HEK293 (cell line): ENCODE data around the gene OR2L13.

Experiments
- CTCF ChIA-PET: fragments of 350-600 bp; formaldehyde crosslinking; extraction: SDS; loops from one replicate; lab custom pipeline; 2021; ENCODE audit warnings: antibody characterized with exemption; lab: Yijun Ruan, JAX
- POLR2A ChIA-PET: fragments of 300-600 bp; formaldehyde crosslinking; extraction: SDS; loops from one replicate; lab custom pipeline; 2020; ENCODE audit warnings: antibody characterized with exemption, inconsistent platforms; lab: Yijun Ruan, JAX
- H3K27ac ChIP-seq: fragments of 200-500 bp; sonication (Bioruptor generic); 2 replicates; pipeline ENCODE4 v1.5.1; 2014; ENCODE audit warnings: low read depth, low read length, control low read depth, inconsistent platforms; ENCODE audit errors: extremely low read depth
- H3K36me3 ChIP-seq, 2 experiments: fragments of 200-500 bp in 1 of 2; sonication (Bioruptor generic) in 1 of 2; 1 replicate in 1 of 2; 2 replicates in 1 of 2; pipeline ENCODE4 v1.5.1; 2014 to 2017; ENCODE audit warnings: inconsistent platforms in 2 of 2, low read length in 2 of 2; ENCODE audit not compliant: control insufficient read depth in 2 of 2, insufficient read depth in 1 of 2
- H3K4me1 ChIP-seq: fragments of 200-500 bp; sonication (Bioruptor generic); 2 replicates; pipeline ENCODE4 v1.5.1; 2014; ENCODE audit warnings: mild to moderate bottlenecking, low read length, inconsistent platforms; ENCODE audit not compliant: control insufficient read depth, insufficient read depth
- H3K4me3 ChIP-seq: 2 replicates; pipeline ENCODE4 v1.5.1; 2011; ENCODE audit warnings: low read depth, mild to moderate bottlenecking, control low read depth, low read length, moderate library complexity
- H3K9me3 ChIP-seq: fragments of 200-500 bp; sonication (Bioruptor generic); 2 replicates; pipeline ENCODE4 v1.5.1; 2014; ENCODE audit warnings: low read depth, low read length, inconsistent platforms; ENCODE audit not compliant: control insufficient read depth, insufficient read depth
- GLI2 ChIP-seq: fragments of 450-650 bp; formaldehyde crosslinking; IDR thresholded peaks from 2 replicates; pipeline ENCODE4; 2017; ENCODE audit warnings: missing biosample characterization, missing genetic modification characterization, low read depth, borderline replicate concordance
- IKZF3 ChIP-seq: fragments of 450-650 bp; IDR thresholded peaks from 2 replicates; pipeline ENCODE4 v1.5.0; 2018; ENCODE audit warnings: missing biosample characterization, mild to moderate bottlenecking, missing genetic modification characterization, moderate library complexity
- KLF10 ChIP-seq: fragments of 450-650 bp; IDR thresholded peaks from 2 replicates; pipeline ENCODE4 v1.5.1; 2018; ENCODE audit warnings: missing biosample characterization, mild to moderate bottlenecking, missing genetic modification characterization
- KLF16 ChIP-seq: fragments of 450-650 bp; formaldehyde crosslinking; IDR thresholded peaks from 2 replicates; pipeline ENCODE4 v1.5.1; 2017; ENCODE audit warnings: missing biosample characterization, missing genetic modification characterization
- SP2 ChIP-seq: fragments of 450-650 bp; formaldehyde crosslinking; IDR thresholded peaks from 2 replicates; pipeline ENCODE4 v1.5.1; 2016; ENCODE audit warnings: missing biosample characterization, missing genetic modification characterization
- TSHZ1 ChIP-seq: fragments of 450-650 bp; formaldehyde crosslinking; IDR thresholded peaks from 2 replicates; pipeline ENCODE4 v1.5.1; 2016; ENCODE audit warnings: missing biosample characterization, missing genetic modification characterization, borderline replicate concordance
- ZBTB20 ChIP-seq: fragments of 450-650 bp; formaldehyde crosslinking; IDR thresholded peaks from 2 replicates; pipeline ENCODE4 v1.5.1; 2016; ENCODE audit warnings: missing biosample characterization, missing genetic modification characterization
- ZBTB48 ChIP-seq: fragments of 450-650 bp; formaldehyde crosslinking; IDR thresholded peaks from 2 replicates; pipeline ENCODE4 v1.5.1; 2016; ENCODE audit warnings: missing biosample characterization, missing genetic modification characterization
- ZFP41 ChIP-seq: fragments of 450-650 bp; formaldehyde crosslinking; IDR thresholded peaks from 2 replicates; pipeline ENCODE4 v1.5.1; 2016; ENCODE audit warnings: missing biosample characterization, missing genetic modification characterization, borderline replicate concordance
- ZNF114 ChIP-seq: fragments of 450-650 bp; formaldehyde crosslinking; IDR thresholded peaks from 2 replicates; pipeline ENCODE4 v1.5.0; 2017; ENCODE audit warnings: missing biosample characterization, missing genetic modification characterization
- ZNF133 ChIP-seq: fragments of 450-650 bp; formaldehyde crosslinking; IDR thresholded peaks from 2 replicates; pipeline ENCODE4 v1.5.1; 2016; ENCODE audit warnings: missing biosample characterization, missing genetic modification characterization
- ZNF302 ChIP-seq: fragments of 450-650 bp; formaldehyde crosslinking; IDR thresholded peaks from 2 replicates; pipeline ENCODE4 v1.5.1; 2016; ENCODE audit warnings: missing biosample characterization, missing genetic modification characterization, low read depth
- ZNF366 ChIP-seq: fragments of 450-650 bp; formaldehyde crosslinking; conservative IDR thresholded peaks from 2 replicates; pipeline ENCODE4 v1.5.1; 2016; ENCODE audit warnings: missing biosample characterization, missing genetic modification characterization
- ZNF398 ChIP-seq: fragments of 450-650 bp; formaldehyde crosslinking; IDR thresholded peaks from 2 replicates; pipeline ENCODE4 v1.5.1; 2017; ENCODE audit warnings: missing biosample characterization, missing genetic modification characterization
- ZNF518A ChIP-seq: fragments of 450-650 bp; formaldehyde crosslinking; conservative IDR thresholded peaks from 2 replicates; pipeline ENCODE4 v1.5.1; 2016; ENCODE audit warnings: low read depth, missing biosample characterization, missing genetic modification characterization
- ZNF529 ChIP-seq: fragments of 450-650 bp; formaldehyde crosslinking; IDR thresholded peaks from 2 replicates; pipeline ENCODE4 v1.5.1; 2017; ENCODE audit warnings: missing genetic modification characterization, missing biosample characterization; ENCODE audit not compliant: insufficient replicate concordance
- ZNF549 ChIP-seq: fragments of 450-650 bp; IDR thresholded peaks from 2 replicates; pipeline ENCODE4 v1.5.1; 2018; ENCODE audit warnings: missing biosample characterization, missing genetic modification characterization, mild to moderate bottlenecking, inconsistent platforms, moderate library complexity
- ZNF596 ChIP-seq: fragments of 450-650 bp; IDR thresholded peaks from 2 replicates; pipeline ENCODE4 v1.5.0; 2018; ENCODE audit warnings: missing biosample characterization, mild to moderate bottlenecking, missing genetic modification characterization, moderate library complexity
- ZNF670 ChIP-seq: fragments of 450-650 bp; formaldehyde crosslinking; IDR thresholded peaks from 2 replicates; pipeline ENCODE4 v1.5.1; 2016; ENCODE audit warnings: missing biosample characterization, missing genetic modification characterization, low read depth
- ZNF707 ChIP-seq: fragments of 450-650 bp; formaldehyde crosslinking; IDR thresholded peaks from 2 replicates; pipeline ENCODE4 v1.5.1; 2016; ENCODE audit warnings: missing biosample characterization, missing genetic modification characterization
- ZNF747 ChIP-seq: fragments of 450-650 bp; formaldehyde crosslinking; IDR thresholded peaks from 2 replicates; pipeline ENCODE4 v1.5.1; 2016; ENCODE audit warnings: missing biosample characterization, missing genetic modification characterization
- ZNF777 ChIP-seq: fragments of 450-650 bp; formaldehyde crosslinking; IDR thresholded peaks from 2 replicates; pipeline ENCODE4 v1.5.1; 2017; ENCODE audit warnings: missing biosample characterization, missing genetic modification characterization, borderline replicate concordance
- ZSCAN5A ChIP-seq: fragments of 450-650 bp; formaldehyde crosslinking; IDR thresholded peaks from 2 replicates; pipeline ENCODE4 v1.5.1; 2016; ENCODE audit warnings: missing biosample characterization, missing genetic modification characterization

The OR2L13 gene

GRCh38 chr1:248094884-248095283, at the start of gene OR2L13:
Gene OR2L13 (plus strand): TSS chr1:248095184. CDS start chr1:248099376, 4,192 bp downstream.
- Histone ChIP-seq H3K27ac (no peak within 1 kb of the TSS), H3K9me3 (no peaks in the 10 kb centered on the region), H3K36me3 (no peaks in the 10 kb centered on the region), H3K4me1 (no peaks in the 10 kb centered on the region), H3K4me3 (no peak within 1 kb of the TSS)
- ChIA-PET POLR2A (no interaction called here), CTCF (no interaction called here)
- TF ChIP-seq ZSCAN5A (tag by site-specific recombination) = no peak
- TF ChIP-seq ZNF549 = no peak
- no peak for TF ChIP-seq KLF16 (tag by site-specific recombination)
- TF ChIP-seq ZNF777 (tag by site-specific recombination) = no peak
- TF ChIP-seq ZNF596 (tag by site-specific recombination) = no peak
- TF ChIP-seq TSHZ1 (tag by site-specific recombination) = no peak
- TF ChIP-seq ZNF398 (tag by site-specific recombination) = no peak
- no peak for TF ChIP-seq IKZF3
- TF ChIP-seq SP2 (tag by site-specific recombination) = no peak
- no peak for TF ChIP-seq ZNF302 (tag by site-specific recombination)
- TF ChIP-seq ZNF707 (tag by site-specific recombination) = no peak

GRCh38 chr1:248045209-248045608, 49.8 kb upstream of the OR2L13 start:
- no peaks in the 10 kb centered on the region for H3K9me3 ChIP-seq
- no peaks in the 10 kb centered on the region for H3K36me3 ChIP-seq
- H3K27ac ChIP-seq = no peak overlapping the region
- CTCF ChIA-PET = no interaction called here
- no peak overlapping the region for H3K4me3 ChIP-seq
- no peaks in the 10 kb centered on the region for H3K4me1 ChIP-seq
- POLR2A ChIA-PET = no interaction called here
- TF ChIP-seq ZNF747 (no peak), ZNF133 (tag by site-specific recombination) (no peak), ZNF529 (no peak), KLF10 (no peak), GLI2 (tag by site-specific recombination) (no peak), ZNF518A (tag by site-specific recombination) (no peak), ZFP41 (tag by site-specific recombination) (no peak), ZBTB20 (no peak), ZNF114 (no peak), ZBTB48 (no peak), ZNF366 (tag by site-specific recombination) (no peak), ZNF670 (tag by site-specific recombination) (no peak), KLF16 (tag by site-specific recombination) (no peak)
